Right renal cortex interstitium (tissue), 3 donors: ENCODE data around the gene GPC5. TPM values are rescaled to one million over a fixed set of nuclear protein-coding genes. Genes with fewer than 3 reads are reported as not detected.
"Not testable (repeated sequence)": the region's sequence is repeated elsewhere in the genome, so short reads cannot be mapped to it uniquely, and the experiment has no call there.

Experiments used
- DNase-seq, 3 donors: peaks; one replicate each; pipeline ENCODE4 v3.0.0-alpha.2; 2013; ENCODE audit warnings: low read depth in 3 of 3, low spot score in 2 of 3
- polyA plus RNA-seq, 3 donors: library from polyadenylated mRNA; unstranded; fragments of 120-200 nt; gene quantifications; one replicate each; pipeline ENCODE4 v1.2.1, GENCODE V29; 2013; ENCODE audit not compliant: insufficient read length in 3 of 3

Gene GPC5
- polyA plus RNA-seq, 3 donors, result 3.5 to 6.2 (median 4.8) TPM

- no peak for DNase-seq
Observed at GRCh38 chr13:91813253-91813652, 414.8 kb downstream of the GPC5 start.

GRCh38 chr13:91816263-91816807, 417.9 kb downstream of the GPC5 start:
- no peak for DNase-seq

- no peak for DNase-seq
Observed at GRCh38 chr13:91817250-91817649, 418.8 kb downstream of the GPC5 start.

GRCh38 chr13:91824416-91824815, 426.0 kb downstream of the GPC5 start:
- no peak for DNase-seq

GRCh38 chr13:91825516-91825915, 427.1 kb downstream of the GPC5 start:
- no peak for DNase-seq

GRCh38 chr13:91836553-91836952, 438.1 kb downstream of the GPC5 start:
- no peak for DNase-seq

- DNase-seq, result no peak
Observed at GRCh38 chr13:91845612-91846011, 447.2 kb downstream of the GPC5 start.

- no peak for DNase-seq
Observed at GRCh38 chr13:91863699-91864098, 465.3 kb downstream of the GPC5 start.

GRCh38 chr13:91868351-91868750, 469.9 kb downstream of the GPC5 start:
- DNase-seq, result no peak

GRCh38 chr13:91878491-91878890, 480.1 kb downstream of the GPC5 start:
- no peak for DNase-seq

- DNase-seq, result no peak
Observed at GRCh38 chr13:91879360-91879759, 480.9 kb downstream of the GPC5 start.

GRCh38 chr13:91882918-91883317, 484.5 kb downstream of the GPC5 start:
- no peak for DNase-seq

GRCh38 chr13:91889641-91890040, 491.2 kb downstream of the GPC5 start:
- DNase-seq, result no peak

GRCh38 chr13:91891141-91891540, 492.7 kb downstream of the GPC5 start:
- no peak for DNase-seq

- DNase-seq, result no peak
Observed at GRCh38 chr13:91893040-91893439, 494.6 kb downstream of the GPC5 start.

- no peak for DNase-seq
Observed at GRCh38 chr13:91894316-91894715, 495.9 kb downstream of the GPC5 start.

- no peak for DNase-seq
Observed at GRCh38 chr13:91896547-91896946, 498.1 kb downstream of the GPC5 start.

GRCh38 chr13:91898986-91899385, 500.6 kb downstream of the GPC5 start:
- not testable (repeated sequence) for DNase-seq

GRCh38 chr13:91902291-91902690, 503.9 kb downstream of the GPC5 start:
- no peak for DNase-seq

GRCh38 chr13:91904005-91904404, 505.6 kb downstream of the GPC5 start:
- no peak for DNase-seq

GRCh38 chr13:91904597-91904996, 506.2 kb downstream of the GPC5 start:
- no peak for DNase-seq

GRCh38 chr13:91907398-91907797, 509.0 kb downstream of the GPC5 start:
- no peak for DNase-seq

- DNase-seq, result no peak
Observed at GRCh38 chr13:91909617-91910016, 511.2 kb downstream of the GPC5 start.
